Gastrocnemius medialis (tissue), 4 donors: ENCODE data around the gene CTNNA2. TPM values are rescaled to one million over a fixed set of nuclear protein-coding genes. Genes with fewer than 3 reads are reported as not detected.

Experiments
- ATAC-seq, 2 donors: fragments of 150-250 bp; one replicate each; pipeline ENCODE4 v1.9.1; 2016
- DNase-seq, 2 donors: peaks; one replicate each; pipeline ENCODE4 v3.0.0-alpha.2; 2019
- H3K27ac ChIP-seq, 4 donors: fragments of 200-600 bp; sonication (generic); 1 replicate in 1 of 4; 2 replicates in 3 of 4; pipeline ENCODE4 v1.5.1; 2016 to 2018; ENCODE audit warnings: mild to moderate bottlenecking in 2 of 4, moderate library complexity in 1 of 4
- H3K27me3 ChIP-seq, 3 donors: fragments of 200-600 bp; sonication (generic) in 2 of 3; 1 replicate in 1 of 3; 2 replicates in 2 of 3; pipeline versions ENCODE4 v1.5.1 to v1.6.0; 2016 to 2019; ENCODE audit warnings: mild to moderate bottlenecking in 1 of 3, moderate library complexity in 1 of 3
- H3K36me3 ChIP-seq, 2 donors: fragments of 200-600 bp; sonication (generic) in 1 of 2; one replicate each; pipeline ENCODE4 v1.5.1; 2017 to 2018
- H3K4me1 ChIP-seq, 2 donors: fragments of 200-600 bp; sonication (generic) in 1 of 2; one replicate each; pipeline ENCODE4 v1.5.1; 2016 to 2017; ENCODE audit warnings: mild to moderate bottlenecking in 2 of 2
- H3K4me3 ChIP-seq, 4 donors: fragments of 200-600 bp; sonication (generic) in 3 of 4; 1 replicate in 1 of 4; 2 replicates in 3 of 4; pipeline ENCODE4 v1.5.1; 2016 to 2019; ENCODE audit warnings: mild to moderate bottlenecking in 2 of 4
- H3K9me3 ChIP-seq, 3 donors: fragments of 200-600 bp; sonication (generic) in 2 of 3; 1 replicate in 1 of 3; 2 replicates in 2 of 3; pipeline ENCODE4 v1.5.1; 2016 to 2019
- POLR2A ChIP-seq, 2 donors: fragments of 450-650 bp; IDR thresholded peaks; one replicate each; pipeline ENCODE4 v1.6.1; 2017; ENCODE audit warnings: antibody characterized with exemption in 2 of 2, mild to moderate bottlenecking in 2 of 2, moderate library complexity in 2 of 2
- in situ Hi-C, 4 donors: fragments of 200-750 bp; cut with MboI; loops; one replicate each; pipeline versions ENCODE4 v1.15.0 to v1.8.0; 2017; ENCODE audit warnings: low sequenced_read_pairs in 4 of 4
- intact Hi-C: fragments of 100-400 bp; cut with DNase I; formaldehyde crosslinking; loops from one replicate; pipeline ENCODE4 v1.15.1; 2023; ENCODE audit warnings: low total_unique reads
- total RNA-seq, 4 donors: library from RNA; depleted of rRNA; stranded (reverse); fragments of >200 nt; gene quantifications; one replicate each; pipeline versions ENCODE4 v1.1.0 to v1.2.3, GENCODE V29; 2016
- TF ChIP-seq, protein P1 (sequence below), 5 experiments: fragments of 450-650 bp in 3 of 5; fragments of 200-600 bp in 2 of 5; sonication (generic) in 2 of 5; IDR thresholded peaks in 4 of 5; conservative IDR thresholded peaks in 1 of 5; 1 replicate in 4 of 5; 2 replicates in 1 of 5; pipeline ENCODE4 v1.5.1; 2016 to 2019; ENCODE audit warnings: antibody characterized with exemption in 5 of 5, mild to moderate bottlenecking in 3 of 5, moderate library complexity in 3 of 5

Gene CTNNA2
- total RNA-seq, 4 donors from 2014 or later = not detected

- DNase-seq = no peak
- H3K27ac ChIP-seq = no peak overlapping the region
- H3K27me3 ChIP-seq = peaks cover 36 to 42% (median 36%) of the 10 kb centered on the region in 3 donors
- TF ChIP-seq, protein P1, sequence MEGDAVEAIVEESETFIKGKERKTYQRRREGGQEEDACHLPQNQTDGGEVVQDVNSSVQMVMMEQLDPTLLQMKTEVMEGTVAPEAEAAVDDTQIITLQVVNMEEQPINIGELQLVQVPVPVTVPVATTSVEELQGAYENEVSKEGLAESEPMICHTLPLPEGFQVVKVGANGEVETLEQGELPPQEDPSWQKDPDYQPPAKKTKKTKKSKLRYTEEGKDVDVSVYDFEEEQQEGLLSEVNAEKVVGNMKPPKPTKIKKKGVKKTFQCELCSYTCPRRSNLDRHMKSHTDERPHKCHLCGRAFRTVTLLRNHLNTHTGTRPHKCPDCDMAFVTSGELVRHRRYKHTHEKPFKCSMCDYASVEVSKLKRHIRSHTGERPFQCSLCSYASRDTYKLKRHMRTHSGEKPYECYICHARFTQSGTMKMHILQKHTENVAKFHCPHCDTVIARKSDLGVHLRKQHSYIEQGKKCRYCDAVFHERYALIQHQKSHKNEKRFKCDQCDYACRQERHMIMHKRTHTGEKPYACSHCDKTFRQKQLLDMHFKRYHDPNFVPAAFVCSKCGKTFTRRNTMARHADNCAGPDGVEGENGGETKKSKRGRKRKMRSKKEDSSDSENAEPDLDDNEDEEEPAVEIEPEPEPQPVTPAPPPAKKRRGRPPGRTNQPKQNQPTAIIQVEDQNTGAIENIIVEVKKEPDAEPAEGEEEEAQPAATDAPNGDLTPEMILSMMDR (IDR thresholded peaks at IDR 0.05 in 4 of 5, conservative IDR thresholded peaks at IDR 0.05 in 1 of 5) = no peak
- TF ChIP-seq POLR2A (IDR thresholded peaks at IDR 0.05) = no peak
- in situ Hi-C loops (no loop called here), intact Hi-C loops (no loop called here)
- no peaks in the 10 kb centered on the region for H3K36me3 ChIP-seq
- peaks cover 9 to 18% of the 10 kb centered on the region in 2 donors for H3K4me1 ChIP-seq
- no peak for ATAC-seq
- no peak overlapping the region for H3K4me3 ChIP-seq
- no peaks in the 10 kb centered on the region for H3K9me3 ChIP-seq
Observed at GRCh38 chr2:80300346-80300745, 787.5 kb downstream of the CTNNA2 start.

- intact Hi-C loops = no loop called here
- H3K36me3 ChIP-seq = no peaks in the 10 kb centered on the region
- DNase-seq (no peak), ATAC-seq (no peak)
- no peak overlapping the region for H3K27ac ChIP-seq
- no peaks in the 10 kb centered on the region for H3K9me3 ChIP-seq
- peaks cover 9 to 18% of the 10 kb centered on the region in 2 donors for H3K4me1 ChIP-seq
- peaks cover 42 to 48% (median 42%) of the 10 kb centered on the region in 3 donors for H3K27me3 ChIP-seq
- in situ Hi-C loops = no loop called here
- TF ChIP-seq POLR2A (IDR thresholded peaks at IDR 0.05) = no peak
- TF ChIP-seq, protein P1 (IDR thresholded peaks at IDR 0.05 in 4 of 5, conservative IDR thresholded peaks at IDR 0.05 in 1 of 5) = no peak
- no peak overlapping the region for H3K4me3 ChIP-seq
Observed at GRCh38 chr2:80300954-80301353, 788.1 kb downstream of the CTNNA2 start.

- intact Hi-C loops (no loop called here), in situ Hi-C loops (no loop called here)
- H3K4me1 ChIP-seq = peaks cover 9 to 18% of the 10 kb centered on the region in 2 donors
- TF ChIP-seq, protein P1 (IDR thresholded peaks at IDR 0.05 in 4 of 5, conservative IDR thresholded peaks at IDR 0.05 in 1 of 5) = no peak
- no peak for TF ChIP-seq POLR2A (IDR thresholded peaks at IDR 0.05)
- H3K27me3 ChIP-seq = peaks cover 48 to 50% (median 50%) of the 10 kb centered on the region in 3 donors
- no peak overlapping the region for H3K4me3 ChIP-seq
- H3K9me3 ChIP-seq = no peaks in the 10 kb centered on the region
- DNase-seq (no peak), ATAC-seq (no peak)
- H3K36me3 ChIP-seq = no peaks in the 10 kb centered on the region
- H3K27ac ChIP-seq = no peak overlapping the region
Observed at GRCh38 chr2:80302001-80302313, 789.1 kb downstream of the CTNNA2 start.

DNA sequence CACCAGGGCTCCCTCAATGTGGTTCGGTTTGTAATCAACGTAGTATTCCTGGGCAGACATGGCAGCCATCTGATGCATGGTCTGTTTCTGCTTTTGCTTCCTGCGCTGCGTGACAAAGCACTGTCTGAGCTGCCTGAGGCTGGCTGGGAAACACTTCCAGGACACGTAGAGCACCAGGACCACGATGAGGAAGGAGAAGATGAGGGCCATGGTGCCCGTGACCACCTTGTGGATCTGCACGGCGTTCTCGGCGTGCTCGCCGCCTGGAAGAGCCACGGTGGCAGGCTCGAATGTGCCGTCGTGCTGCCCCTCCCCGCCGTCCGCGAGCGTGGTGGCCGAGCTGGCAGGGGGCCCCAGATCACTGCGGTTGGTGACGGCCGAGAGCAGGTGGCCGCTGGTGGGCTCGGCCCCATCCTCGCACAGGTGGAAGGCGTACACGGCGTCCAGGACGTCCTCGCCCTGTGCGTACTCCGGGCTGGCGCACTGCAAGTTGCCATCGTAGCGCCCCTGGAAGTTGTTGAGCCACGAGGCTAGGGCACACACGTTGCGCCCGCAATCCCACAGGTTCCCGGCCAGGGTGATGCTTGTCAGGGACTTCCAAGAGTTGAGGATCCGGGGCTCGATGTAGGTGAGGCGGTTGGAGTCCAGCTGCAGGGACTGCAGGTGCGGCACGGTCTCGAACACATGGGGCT, 789.6 kb downstream of the CTNNA2 start:
- H3K9me3 ChIP-seq = no peaks in the 10 kb centered on the region
- no peak overlapping the region for H3K4me3 ChIP-seq
- no peak for DNase-seq
- peaks cover 9 to 18% of the 10 kb centered on the region in 2 donors for H3K4me1 ChIP-seq
- TF ChIP-seq, protein P1 (IDR thresholded peaks at IDR 0.05 in 4 of 5, conservative IDR thresholded peaks at IDR 0.05 in 1 of 5) = no peak
- TF ChIP-seq POLR2A (IDR thresholded peaks at IDR 0.05) = no peak
- H3K36me3 ChIP-seq = no peaks in the 10 kb centered on the region
- H3K27me3 ChIP-seq = peaks cover 48 to 52% (median 50%) of the 10 kb centered on the region in 3 donors
- intact Hi-C loops (no loop called here), in situ Hi-C loops (no loop called here)
- H3K27ac ChIP-seq = no peak overlapping the region
- ATAC-seq = no peak
